Adrenal gland (tissue), 5 donors: ENCODE measurements around the gene BBS9.

Experiments used
- CTCF ChIP-seq, 6 experiments: fragments of 450-650 bp in 4 of 6; fragments of 200-600 bp in 2 of 6; sonication (generic) in 1 of 6; IDR thresholded peaks; 1 replicate in 5 of 6; 2 replicates in 1 of 6; pipeline versions ENCODE4 v1.5.1 to v1.8.0; 2016 to 2021; ENCODE audit warnings: antibody characterized with exemption in 6 of 6, mild to moderate bottlenecking in 2 of 6, moderate library complexity in 1 of 6
- POLR2A ChIP-seq, 2 donors: fragments of 450-650 bp; IDR thresholded peaks; one replicate each; pipeline ENCODE4 v1.6.1; 2017; ENCODE audit warnings: antibody characterized with exemption in 2 of 2, mild to moderate bottlenecking in 2 of 2, moderate library complexity in 1 of 2
- donor health status: DM: no; HTN: no; CAD: no.

- TF ChIP-seq CTCF (IDR thresholded peaks at IDR 0.05) (no peak), POLR2A (IDR thresholded peaks at IDR 0.05) (no peak)
These were observed 357.3 kb downstream of the BBS9 start for GRCh38 chr7:33486633-33487032.
